Gastrocnemius medialis (tissue), 4 donors: Measurements from ENCODE around the gene MN1. TPM values are rescaled to one million over a fixed set of nuclear protein-coding genes. Genes with fewer than 3 reads are reported as not detected.
A peak's percentile ranks its signal among the peaks of the same experiment; 100 is the strongest.

Experiments
- ATAC-seq, 2 donors: fragments of 150-250 bp; one replicate each; pipeline ENCODE4 v1.9.1; 2016
- DNase-seq, 2 donors: peaks; one replicate each; pipeline ENCODE4 v3.0.0-alpha.2; 2019
- H3K27ac ChIP-seq, 4 donors: fragments of 200-600 bp; sonication (generic); 1 replicate in 1 of 4; 2 replicates in 3 of 4; pipeline ENCODE4 v1.5.1; 2016 to 2018; ENCODE audit warnings: mild to moderate bottlenecking in 2 of 4, moderate library complexity in 1 of 4
- H3K27me3 ChIP-seq, 3 donors: fragments of 200-600 bp; sonication (generic) in 2 of 3; 1 replicate in 1 of 3; 2 replicates in 2 of 3; pipeline versions ENCODE4 v1.5.1 to v1.6.0; 2016 to 2019; ENCODE audit warnings: mild to moderate bottlenecking in 1 of 3, moderate library complexity in 1 of 3
- H3K36me3 ChIP-seq, 2 donors: fragments of 200-600 bp; sonication (generic) in 1 of 2; one replicate each; pipeline ENCODE4 v1.5.1; 2017 to 2018
- H3K4me1 ChIP-seq, 2 donors: fragments of 200-600 bp; sonication (generic) in 1 of 2; one replicate each; pipeline ENCODE4 v1.5.1; 2016 to 2017; ENCODE audit warnings: mild to moderate bottlenecking in 2 of 2
- H3K4me3 ChIP-seq, 4 donors: fragments of 200-600 bp; sonication (generic) in 3 of 4; 1 replicate in 1 of 4; 2 replicates in 3 of 4; pipeline ENCODE4 v1.5.1; 2016 to 2019; ENCODE audit warnings: mild to moderate bottlenecking in 2 of 4
- H3K9me3 ChIP-seq, 3 donors: fragments of 200-600 bp; sonication (generic) in 2 of 3; 1 replicate in 1 of 3; 2 replicates in 2 of 3; pipeline ENCODE4 v1.5.1; 2016 to 2019
- POLR2A ChIP-seq, 2 donors: fragments of 450-650 bp; IDR thresholded peaks; one replicate each; pipeline ENCODE4 v1.6.1; 2017; ENCODE audit warnings: antibody characterized with exemption in 2 of 2, mild to moderate bottlenecking in 2 of 2, moderate library complexity in 2 of 2
- in situ Hi-C, 4 donors: fragments of 200-750 bp; cut with MboI; loops; one replicate each; pipeline versions ENCODE4 v1.15.0 to v1.8.0; 2017; ENCODE audit warnings: low sequenced_read_pairs in 4 of 4
- intact Hi-C: fragments of 100-400 bp; cut with DNase I; formaldehyde crosslinking; loops from one replicate; pipeline ENCODE4 v1.15.1; 2023; ENCODE audit warnings: low total_unique reads
- total RNA-seq, 4 donors: library from RNA; depleted of rRNA; stranded (reverse); fragments of >200 nt; gene quantifications; one replicate each; pipeline versions ENCODE4 v1.1.0 to v1.2.3, GENCODE V29; 2016
- TF ChIP-seq, protein P1 (sequence below), 5 experiments: fragments of 450-650 bp in 3 of 5; fragments of 200-600 bp in 2 of 5; sonication (generic) in 2 of 5; IDR thresholded peaks in 4 of 5; conservative IDR thresholded peaks in 1 of 5; 1 replicate in 4 of 5; 2 replicates in 1 of 5; pipeline ENCODE4 v1.5.1; 2016 to 2019; ENCODE audit warnings: antibody characterized with exemption in 5 of 5, mild to moderate bottlenecking in 3 of 5, moderate library complexity in 3 of 5

MN1 gene
- total RNA-seq, 4 donors from 2014 or later: 8.8 to 40.0 (median 36.6) TPM

DNA sequence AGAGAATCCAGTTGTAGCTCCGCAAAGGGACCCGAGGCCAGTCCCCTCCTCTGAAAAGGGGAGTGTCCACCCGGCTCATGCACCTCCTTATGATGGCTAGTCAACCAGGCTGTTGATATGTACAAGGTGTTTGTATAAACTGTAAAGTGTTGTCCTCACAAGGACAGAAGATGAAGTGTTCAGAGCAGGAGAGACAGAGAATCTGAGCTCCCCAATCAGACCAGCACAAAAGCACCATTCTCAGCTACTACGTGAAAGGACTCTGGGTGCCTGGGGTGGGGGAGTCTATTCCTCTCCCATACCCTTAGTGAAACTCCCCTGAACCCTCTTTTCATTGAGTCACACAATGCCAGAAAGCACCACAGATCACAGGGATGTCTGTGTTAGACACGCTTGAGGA, 49.4 kb downstream of the MN1 start:
- no peak for ATAC-seq

DNA sequence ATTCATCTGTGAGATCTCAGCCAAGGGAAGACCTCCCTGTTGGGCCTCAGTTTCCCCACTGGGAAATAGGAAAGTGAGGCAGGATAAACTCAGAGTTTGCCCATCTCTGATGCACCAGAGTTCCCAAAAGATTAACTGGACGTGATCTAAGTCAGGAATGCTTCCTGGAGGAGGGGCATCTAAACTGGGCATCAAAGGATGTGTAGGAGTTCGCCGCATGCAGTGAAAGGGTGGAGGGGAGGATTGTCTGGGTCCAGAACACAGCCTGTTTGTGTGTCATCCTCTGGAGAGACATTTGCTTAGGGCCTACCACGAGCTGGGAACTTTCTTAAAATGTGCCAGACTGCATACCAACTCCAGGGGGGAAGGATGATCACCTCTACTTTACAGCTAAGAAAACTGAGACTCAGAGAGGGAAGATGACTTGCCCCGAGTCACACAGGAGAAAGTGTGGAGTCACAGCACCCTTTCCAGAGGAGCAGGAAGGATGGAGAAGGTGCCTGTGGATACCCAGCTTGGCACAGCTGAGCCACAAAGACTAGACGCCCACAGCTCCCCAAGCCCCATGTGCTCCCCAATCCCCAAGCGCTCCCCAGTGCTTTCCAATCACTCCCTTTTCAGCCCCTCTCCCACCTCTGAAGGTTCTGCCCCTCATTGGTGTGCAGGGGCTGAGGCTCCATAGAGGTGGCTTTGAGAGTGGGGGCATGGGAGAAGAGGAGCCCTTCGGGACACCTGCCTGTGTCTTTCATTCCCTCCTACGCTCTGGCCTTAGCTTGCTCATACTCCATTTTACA, 50.1 kb downstream of the MN1 start:
- Histone ChIP-seq H3K27ac (peak overlapping the region in 2 of 4 donors; percentile 70 to 71), H3K4me1 (peaks cover 23 to 44% of the 10 kb centered on the region in 2 donors), H3K36me3 (no peaks in the 10 kb centered on the region), H3K27me3 (no peaks in the 10 kb centered on the region), H3K4me3 (no peak overlapping the region), H3K9me3 (no peaks in the 10 kb centered on the region)
- TF ChIP-seq, protein P1, sequence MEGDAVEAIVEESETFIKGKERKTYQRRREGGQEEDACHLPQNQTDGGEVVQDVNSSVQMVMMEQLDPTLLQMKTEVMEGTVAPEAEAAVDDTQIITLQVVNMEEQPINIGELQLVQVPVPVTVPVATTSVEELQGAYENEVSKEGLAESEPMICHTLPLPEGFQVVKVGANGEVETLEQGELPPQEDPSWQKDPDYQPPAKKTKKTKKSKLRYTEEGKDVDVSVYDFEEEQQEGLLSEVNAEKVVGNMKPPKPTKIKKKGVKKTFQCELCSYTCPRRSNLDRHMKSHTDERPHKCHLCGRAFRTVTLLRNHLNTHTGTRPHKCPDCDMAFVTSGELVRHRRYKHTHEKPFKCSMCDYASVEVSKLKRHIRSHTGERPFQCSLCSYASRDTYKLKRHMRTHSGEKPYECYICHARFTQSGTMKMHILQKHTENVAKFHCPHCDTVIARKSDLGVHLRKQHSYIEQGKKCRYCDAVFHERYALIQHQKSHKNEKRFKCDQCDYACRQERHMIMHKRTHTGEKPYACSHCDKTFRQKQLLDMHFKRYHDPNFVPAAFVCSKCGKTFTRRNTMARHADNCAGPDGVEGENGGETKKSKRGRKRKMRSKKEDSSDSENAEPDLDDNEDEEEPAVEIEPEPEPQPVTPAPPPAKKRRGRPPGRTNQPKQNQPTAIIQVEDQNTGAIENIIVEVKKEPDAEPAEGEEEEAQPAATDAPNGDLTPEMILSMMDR (IDR thresholded peaks at IDR 0.05 in 4 of 5, conservative IDR thresholded peaks at IDR 0.05 in 1 of 5): no peak
- TF ChIP-seq POLR2A (IDR thresholded peaks at IDR 0.05): no peak
- in situ Hi-C loops (no loop called here), intact Hi-C loops (no loop called here)
- ATAC-seq (no peak), DNase-seq (no peak)

More for the DNA sequence above, 49.4 kb downstream of the MN1 start:
- no peaks in the 10 kb centered on the region for H3K27me3 ChIP-seq
- H3K36me3 ChIP-seq: no peaks in the 10 kb centered on the region
- intact Hi-C loops: no loop called here
- no peak overlapping the region for H3K4me3 ChIP-seq
- H3K4me1 ChIP-seq: peaks cover 23 to 44% of the 10 kb centered on the region in 2 donors
- TF ChIP-seq POLR2A (IDR thresholded peaks at IDR 0.05): no peak
- TF ChIP-seq, protein P1 (IDR thresholded peaks at IDR 0.05 in 4 of 5, conservative IDR thresholded peaks at IDR 0.05 in 1 of 5): no peak
- peak overlapping the region in 3 of 4 donors; percentile 50 to 71 (median 70) for H3K27ac ChIP-seq
- in situ Hi-C loops: no loop called here
- DNase-seq: no peak
- H3K9me3 ChIP-seq: no peaks in the 10 kb centered on the region

DNA sequence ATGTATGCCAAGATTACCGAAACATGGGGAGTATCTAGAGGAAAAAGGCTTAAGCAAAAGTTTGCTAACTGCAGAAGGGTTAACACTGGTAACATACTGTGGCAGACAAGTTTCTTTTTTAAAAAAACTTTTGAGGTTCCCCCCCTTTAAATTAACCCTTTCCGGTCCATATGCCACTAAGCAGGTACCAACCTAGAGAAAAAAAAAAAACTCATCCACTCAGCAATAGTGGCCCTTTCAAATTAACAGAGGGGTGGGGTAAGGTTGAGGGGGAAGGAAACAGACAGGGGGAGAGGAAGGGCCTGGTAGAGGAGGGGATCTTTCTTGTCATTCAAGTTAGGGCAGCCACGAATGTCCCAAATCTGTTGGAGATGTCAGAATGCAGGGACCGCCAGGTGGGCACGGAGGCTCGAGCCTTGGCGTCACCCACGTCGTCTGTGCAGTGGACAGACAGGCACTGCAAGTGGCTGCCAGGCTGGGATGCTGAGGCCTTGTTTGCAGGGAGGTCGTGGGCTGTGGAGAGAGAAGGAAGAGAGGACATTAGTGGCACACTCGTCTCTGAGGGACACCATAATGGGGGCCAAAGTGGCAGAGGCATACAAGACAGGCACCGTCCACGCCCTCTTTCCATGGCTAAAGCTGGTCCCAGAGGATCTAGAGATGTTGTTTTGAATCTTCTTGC, 50.8 kb downstream of the MN1 start:
- TF ChIP-seq, protein P1 (IDR thresholded peaks at IDR 0.05 in 4 of 5, conservative IDR thresholded peaks at IDR 0.05 in 1 of 5): no peak
- TF ChIP-seq POLR2A (IDR thresholded peaks at IDR 0.05): no peak
- in situ Hi-C loops (no loop called here), intact Hi-C loops (no loop called here)
- Histone ChIP-seq H3K27me3 (no peaks in the 10 kb centered on the region), H3K27ac (peak overlapping the region in 1 of 4 donors; percentile 64), H3K4me3 (no peak overlapping the region), H3K4me1 (peaks cover 23 to 44% of the 10 kb centered on the region in 2 donors), H3K36me3 (no peaks in the 10 kb centered on the region), H3K9me3 (no peaks in the 10 kb centered on the region)
- DNase-seq (no peak), ATAC-seq (no peak)

DNA sequence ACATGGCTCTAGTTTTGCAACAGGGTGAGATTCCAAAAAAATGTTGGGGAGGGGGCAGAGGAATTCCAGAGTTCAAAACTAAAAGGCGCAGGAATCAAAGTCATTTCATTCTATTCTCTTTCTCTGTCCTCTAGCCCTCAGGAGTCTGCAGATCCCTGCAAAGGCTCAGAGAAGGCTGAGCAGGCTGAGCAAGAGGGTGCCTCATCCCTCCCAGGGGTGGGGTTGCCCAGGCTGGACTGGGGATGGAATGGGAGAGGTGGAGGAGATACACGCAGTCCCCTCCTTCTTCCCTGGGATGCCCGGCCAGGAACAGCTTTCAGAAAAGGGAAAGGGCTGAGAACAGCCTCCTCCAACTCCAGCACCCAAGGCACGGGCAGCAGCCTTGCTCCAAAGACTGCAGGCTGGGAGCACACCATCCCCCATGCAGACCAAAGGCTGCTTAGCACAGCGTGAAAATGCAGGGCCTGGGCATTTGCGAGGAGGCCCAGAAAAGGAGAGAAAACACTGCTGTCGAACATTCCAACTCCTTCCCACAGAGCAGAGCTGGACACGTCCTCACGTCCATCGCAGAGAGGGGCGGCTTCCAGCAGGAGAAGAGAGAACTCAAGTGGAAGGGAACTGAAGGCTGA, 51.8 kb downstream of the MN1 start:
- TF ChIP-seq, protein P1 (IDR thresholded peaks at IDR 0.05 in 4 of 5, conservative IDR thresholded peaks at IDR 0.05 in 1 of 5): no peak
- no peak for TF ChIP-seq POLR2A (IDR thresholded peaks at IDR 0.05)
- Histone ChIP-seq H3K4me3 (no peak overlapping the region), H3K9me3 (no peaks in the 10 kb centered on the region), H3K4me1 (peaks cover 23 to 37% of the 10 kb centered on the region in 2 donors), H3K36me3 (no peaks in the 10 kb centered on the region), H3K27ac (peak overlapping the region in 3 of 4 donors; percentile 28 to 64 (median 59)), H3K27me3 (no peaks in the 10 kb centered on the region)
- ATAC-seq (no peak), DNase-seq (no peak)
- intact Hi-C loops (no loop called here), in situ Hi-C loops (loop anchor here in 1 of 4 donors (25.0 kb wide), 1 partner anchor 337 kb away; no protein-coding TSS in a partner anchor)
